ENCODE data around the gene FOXD4L1.
"Not testable (repeated sequence)": the region's sequence is repeated elsewhere in the genome, so short reads cannot be mapped to it uniquely, and the experiment has no call there.

Gene FOXD4L1

GRCh38 chr2:113527350-113528045 is 29.0 kb downstream of the FOXD4L1 start:
- DNase-seq, result not testable (repeated sequence)

GRCh38 chr2:113528126-113528525 is 29.7 kb downstream of the FOXD4L1 start:
- not testable (repeated sequence) for DNase-seq

GRCh38 chr2:113528904-113529303 is 30.4 kb downstream of the FOXD4L1 start:
- not testable (repeated sequence) for DNase-seq

DNA sequence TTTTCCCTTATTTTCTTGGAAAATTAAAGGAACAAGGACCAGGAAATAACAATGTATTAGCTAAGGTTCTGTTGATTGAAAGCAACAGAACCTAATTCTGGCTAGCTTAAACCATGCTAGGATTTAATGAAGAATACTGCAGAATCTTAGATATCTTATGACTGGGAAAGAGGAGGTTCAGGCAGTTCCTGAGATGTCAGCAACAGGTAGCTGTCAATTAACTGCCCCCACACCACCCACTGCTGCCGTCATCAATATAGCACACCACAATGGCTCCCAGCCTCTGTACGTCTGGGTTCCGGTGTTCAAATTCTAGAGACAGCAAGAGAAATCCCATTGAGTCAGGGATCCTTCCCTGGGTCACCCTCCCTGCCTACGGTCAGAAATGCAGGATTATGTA is 34.5 kb downstream of the FOXD4L1 start:
- not testable (repeated sequence) for DNase-seq

DNA sequence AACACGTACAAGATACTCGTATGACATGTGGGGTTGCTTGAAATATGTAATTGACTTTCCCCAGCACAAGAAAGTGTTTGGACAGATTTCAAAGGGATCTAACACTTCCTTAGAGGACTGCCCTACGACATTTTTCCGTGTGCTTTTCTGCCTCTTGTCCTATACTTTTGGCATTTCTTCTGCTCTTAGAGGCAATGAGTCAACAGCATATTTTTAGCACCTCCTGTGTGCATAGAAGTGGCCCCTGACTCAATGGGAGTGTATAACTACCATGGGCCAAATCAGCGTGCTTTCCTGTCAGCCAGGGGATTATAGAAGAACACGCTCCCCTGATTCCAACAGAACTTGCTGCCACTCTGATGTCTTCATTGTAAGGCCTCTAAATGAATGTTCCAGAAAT is 38.1 kb downstream of the FOXD4L1 start:
- DNase-seq, result not testable (repeated sequence)

DNA sequence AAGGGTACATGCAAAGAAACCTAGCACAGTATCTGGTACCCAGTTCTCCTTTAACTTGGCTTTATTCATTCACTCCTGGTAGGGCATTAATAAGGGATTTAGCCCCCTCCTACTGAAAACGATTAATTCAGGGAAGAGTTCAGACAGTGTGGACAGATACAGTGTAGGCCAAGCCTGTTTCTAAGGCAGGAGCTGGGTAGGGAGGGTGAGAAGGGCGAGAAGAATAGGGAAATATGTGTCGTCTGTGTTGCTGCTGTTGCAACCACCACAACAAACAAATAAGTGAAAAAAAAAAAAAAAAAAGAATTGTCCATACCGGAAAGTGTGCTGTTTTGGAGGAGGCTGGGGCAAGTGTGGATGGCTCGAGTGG is 42.4 kb downstream of the FOXD4L1 start:
- DNase-seq, result not testable (repeated sequence)

GRCh38 chr2:113541204-113541975 is 42.9 kb downstream of the FOXD4L1 start:
- not testable (repeated sequence) for DNase-seq

DNA sequence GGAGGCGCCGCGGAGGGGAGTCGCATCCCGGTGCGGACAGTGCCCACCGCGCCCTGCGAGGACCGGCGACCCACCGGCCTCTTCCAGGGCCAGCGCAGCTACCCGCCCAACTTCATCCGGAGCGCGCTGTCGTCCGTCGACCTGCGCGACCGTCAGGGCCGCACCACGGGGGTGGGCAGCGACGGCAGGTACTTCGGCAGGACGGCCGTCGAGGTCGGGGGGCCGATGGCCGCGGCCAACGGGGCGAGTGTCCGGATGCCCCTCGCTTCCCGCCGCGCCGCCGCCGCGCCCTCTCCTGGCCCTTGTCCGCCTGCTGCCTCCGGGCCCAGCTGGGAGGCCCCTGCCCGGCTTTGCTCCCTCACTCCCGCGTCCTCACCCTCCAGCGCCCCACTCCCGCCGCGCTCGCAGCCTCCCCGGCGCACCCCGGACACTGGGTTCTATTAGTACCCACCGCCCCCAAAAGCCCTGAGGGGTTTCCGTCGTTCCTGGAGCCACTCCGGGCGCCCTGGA is 43.6 kb downstream of the FOXD4L1 start:
- DNase-seq, result not testable (repeated sequence)

DNA sequence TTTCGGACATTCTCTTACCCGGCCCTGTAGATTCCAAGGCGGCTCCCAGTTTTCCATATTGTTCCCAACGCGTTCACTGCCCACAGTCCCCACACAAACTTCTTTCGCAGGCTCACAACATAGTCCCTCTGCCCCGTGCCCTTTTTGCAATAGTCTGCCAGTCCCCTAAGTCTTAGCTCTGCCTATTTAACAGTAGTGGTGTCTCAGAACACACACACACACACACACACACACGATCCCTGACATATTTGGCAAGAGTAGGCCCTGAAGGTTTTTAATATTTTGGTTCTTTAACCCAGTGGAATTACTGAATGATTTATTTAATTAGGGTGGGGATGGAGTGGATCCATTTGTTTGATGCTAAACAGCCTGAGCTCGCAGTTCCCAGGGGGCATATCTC is 44.1 kb downstream of the FOXD4L1 start:
- not testable (repeated sequence) for DNase-seq

Measured in NCI-H1092 treated with DMSO at 0.1 percent for 48 hours (cell line).